Smooth muscle cell (in vitro differentiated cells): ENCODE measurements around the gene PEPD. TPM values are rescaled to one million over a fixed set of nuclear protein-coding genes. Genes with fewer than 3 reads are reported as not detected.

Experiments used
- DNase-seq: peaks from one replicate; lab custom pipeline; 2025; ENCODE audit not compliant: unreplicated experiment; lab: John Stamatoyannopoulos, UW
- H2AFZ ChIP-seq: fragments of 200-600 bp; sonication (generic); 2 replicates; pipeline ENCODE4 v1.6.0; 2016; ENCODE audit warnings: antibody characterized with exemption, low read depth, mild to moderate bottlenecking
- H3F3A ChIP-seq: fragments of 200-600 bp; sonication (generic); 2 replicates; pipeline ENCODE4 v1.6.0; 2017; ENCODE audit warnings: antibody characterized with exemption, low read depth
- H3K27ac ChIP-seq: fragments of 200-600 bp; sonication (generic); 2 replicates; pipeline ENCODE4 v1.5.1; 2016; ENCODE audit warnings: low read depth, mild to moderate bottlenecking
- H3K27me3 ChIP-seq: fragments of 200-600 bp; sonication (generic); 2 replicates; pipeline ENCODE4 v1.6.1; 2016; ENCODE audit warnings: low read depth, mild to moderate bottlenecking
- H3K36me3 ChIP-seq: fragments of 200-600 bp; sonication (generic); 2 replicates; pipeline ENCODE4 v1.5.1; 2016; ENCODE audit warnings: low read depth
- H3K4me1 ChIP-seq: fragments of 200-600 bp; sonication (generic); 2 replicates; pipeline ENCODE4 v1.5.1; 2016; ENCODE audit warnings: low read depth
- H3K4me2 ChIP-seq: fragments of 200-600 bp; sonication (generic); 2 replicates; pipeline ENCODE4 v1.6.0; 2016; ENCODE audit warnings: mild to moderate bottlenecking
- H3K4me3 ChIP-seq: fragments of 200-600 bp; sonication (generic); 2 replicates; pipeline ENCODE4 v1.5.1; 2016; ENCODE audit warnings: mild to moderate bottlenecking
- H3K79me2 ChIP-seq: fragments of 200-600 bp; sonication (generic); 2 replicates; pipeline ENCODE4 v1.6.0; 2016; ENCODE audit warnings: low read depth, mild to moderate bottlenecking
- H3K9ac ChIP-seq: fragments of 200-600 bp; sonication (generic); 2 replicates; pipeline ENCODE4 v1.6.0; 2016; ENCODE audit warnings: low read depth
- H3K9me3 ChIP-seq: fragments of 200-600 bp; sonication (generic); replicated peaks from 2 replicates; pipeline ENCODE4 v1.5.1; 2016; ENCODE audit warnings: low read depth
- H4K20me1 ChIP-seq: fragments of 200-600 bp; sonication (generic); 2 replicates; pipeline ENCODE4 v1.6.0; 2016; ENCODE audit warnings: low read depth
- WGBS: methylation state at CpG from one replicate; pipeline ENCODE4 v1.1.7; 2016; ENCODE audit warnings: low lambda C conversion rate; 5-methylcytosine and 5-hydroxymethylcytosine counted together
- polyA plus RNA-seq: library from polyadenylated mRNA; unstranded; fragments of >200 nt; fragmentation: Nextera tagmentation; extraction: Ambion mirVana; gene quantifications from 2 replicates; pipeline ENCODE4 v1.2.1, GENCODE V29; 2016
- total RNA-seq: library from RNA; depleted of rRNA; stranded (reverse); fragments of >200 nt; gene quantifications from 2 replicates; pipeline ENCODE4 v1.2.3, GENCODE V29; 2014
- TF ChIP-seq, protein P1 (sequence below): fragments of 200-600 bp; sonication (generic); IDR thresholded peaks from 2 replicates; pipeline ENCODE4 v1.5.1; 2017; ENCODE audit warnings: borderline replicate concordance, mild to moderate bottlenecking, antibody characterized with exemption; ENCODE audit not compliant: insufficient read depth, poor library complexity, severe bottlenecking

Gene PEPD
- total and polyA plus RNA-seq, 2 experiments from 2014 or later: 57.2 to 70.4 TPM

DNA sequence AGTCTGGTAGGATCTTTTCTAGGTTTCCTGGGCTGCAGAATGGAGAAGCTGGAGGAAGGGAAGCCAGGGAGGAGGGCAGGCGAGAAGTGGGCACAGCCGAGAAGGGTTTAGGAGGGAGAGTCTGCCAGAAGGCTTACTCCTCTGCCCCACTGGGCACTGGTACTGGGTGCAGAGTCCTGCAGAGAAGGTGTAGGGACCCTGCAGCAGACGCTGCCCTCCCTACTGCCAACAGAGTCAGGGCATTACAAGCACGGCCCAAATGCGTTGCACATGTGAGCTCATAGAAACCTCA is 726 bp upstream of the PEPD start:
- Histone ChIP-seq H3F3A (no peaks in the 10 kb centered on the region), H3K4me2 (peak overlapping the region; percentile 97), H3K27ac (no peak overlapping the region), H3K9me3 (no peaks in the 10 kb centered on the region), H4K20me1 (no peaks in the 10 kb centered on the region), H3K4me1 (peaks cover 13% of the 10 kb centered on the region), H3K27me3 (no peaks in the 10 kb centered on the region), H2AFZ (peak overlapping the region; percentile 35), H3K9ac (no peak overlapping the region), H3K4me3 (peak overlapping the region; percentile 90), H3K36me3 (no peaks in the 10 kb centered on the region), H3K79me2 (no peaks in the 10 kb centered on the region)
- TF ChIP-seq, protein P1, sequence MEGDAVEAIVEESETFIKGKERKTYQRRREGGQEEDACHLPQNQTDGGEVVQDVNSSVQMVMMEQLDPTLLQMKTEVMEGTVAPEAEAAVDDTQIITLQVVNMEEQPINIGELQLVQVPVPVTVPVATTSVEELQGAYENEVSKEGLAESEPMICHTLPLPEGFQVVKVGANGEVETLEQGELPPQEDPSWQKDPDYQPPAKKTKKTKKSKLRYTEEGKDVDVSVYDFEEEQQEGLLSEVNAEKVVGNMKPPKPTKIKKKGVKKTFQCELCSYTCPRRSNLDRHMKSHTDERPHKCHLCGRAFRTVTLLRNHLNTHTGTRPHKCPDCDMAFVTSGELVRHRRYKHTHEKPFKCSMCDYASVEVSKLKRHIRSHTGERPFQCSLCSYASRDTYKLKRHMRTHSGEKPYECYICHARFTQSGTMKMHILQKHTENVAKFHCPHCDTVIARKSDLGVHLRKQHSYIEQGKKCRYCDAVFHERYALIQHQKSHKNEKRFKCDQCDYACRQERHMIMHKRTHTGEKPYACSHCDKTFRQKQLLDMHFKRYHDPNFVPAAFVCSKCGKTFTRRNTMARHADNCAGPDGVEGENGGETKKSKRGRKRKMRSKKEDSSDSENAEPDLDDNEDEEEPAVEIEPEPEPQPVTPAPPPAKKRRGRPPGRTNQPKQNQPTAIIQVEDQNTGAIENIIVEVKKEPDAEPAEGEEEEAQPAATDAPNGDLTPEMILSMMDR: no peak
- WGBS: 90% methylated on average over 5 of the region's 5 CpGs
- DNase-seq: no peak

DNA sequence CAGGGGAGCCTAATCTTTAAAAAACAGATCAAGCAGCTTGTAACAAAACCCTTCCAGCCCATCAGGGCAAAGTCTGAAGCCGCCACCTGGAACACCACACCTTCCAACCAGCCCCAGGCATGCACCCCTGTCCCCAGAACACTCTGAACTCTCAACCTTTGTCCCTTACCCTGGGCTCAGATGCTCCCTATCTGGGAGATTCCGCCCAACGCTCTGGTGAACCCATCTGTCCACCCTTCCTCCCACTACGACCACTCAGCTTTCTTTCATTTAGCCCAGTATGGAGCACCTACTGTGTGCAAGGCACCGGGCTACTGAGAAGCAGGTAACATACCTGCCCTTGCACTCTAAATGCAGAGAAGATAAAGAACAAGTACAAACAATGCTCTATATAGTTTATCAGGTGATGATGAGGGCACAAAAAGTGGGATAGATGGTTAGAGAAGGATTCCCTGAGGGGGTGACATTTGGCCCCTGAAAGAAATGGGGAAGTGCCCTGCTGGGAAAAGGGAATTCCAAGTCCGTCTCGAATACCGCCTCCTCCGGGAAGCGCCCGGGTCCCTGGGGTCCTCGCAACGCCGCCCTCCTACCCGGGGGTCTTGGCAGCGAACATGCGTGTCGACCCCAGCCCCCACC is 629 bp downstream of the PEPD start:
- Histone ChIP-seq H3K4me3 (peak overlapping the region; percentile 90), H3K27ac (no peak overlapping the region), H3K9me3 (no peaks in the 10 kb centered on the region), H4K20me1 (peaks cover 8% of the 10 kb centered on the region), H3K4me2 (peak overlapping the region; percentile 97), H3K9ac (peak overlapping the region; percentile 88), H3F3A (no peaks in the 10 kb centered on the region), H3K27me3 (no peaks in the 10 kb centered on the region), H3K4me1 (peaks cover 13% of the 10 kb centered on the region), H2AFZ (peak overlapping the region; percentile 78), H3K79me2 (no peaks in the 10 kb centered on the region), H3K36me3 (no peaks in the 10 kb centered on the region)
- DNase-seq: no peak
- TF ChIP-seq, protein P1: no peak
- WGBS: 9% methylated on average over 18 of the region's 18 CpGs

DNA sequence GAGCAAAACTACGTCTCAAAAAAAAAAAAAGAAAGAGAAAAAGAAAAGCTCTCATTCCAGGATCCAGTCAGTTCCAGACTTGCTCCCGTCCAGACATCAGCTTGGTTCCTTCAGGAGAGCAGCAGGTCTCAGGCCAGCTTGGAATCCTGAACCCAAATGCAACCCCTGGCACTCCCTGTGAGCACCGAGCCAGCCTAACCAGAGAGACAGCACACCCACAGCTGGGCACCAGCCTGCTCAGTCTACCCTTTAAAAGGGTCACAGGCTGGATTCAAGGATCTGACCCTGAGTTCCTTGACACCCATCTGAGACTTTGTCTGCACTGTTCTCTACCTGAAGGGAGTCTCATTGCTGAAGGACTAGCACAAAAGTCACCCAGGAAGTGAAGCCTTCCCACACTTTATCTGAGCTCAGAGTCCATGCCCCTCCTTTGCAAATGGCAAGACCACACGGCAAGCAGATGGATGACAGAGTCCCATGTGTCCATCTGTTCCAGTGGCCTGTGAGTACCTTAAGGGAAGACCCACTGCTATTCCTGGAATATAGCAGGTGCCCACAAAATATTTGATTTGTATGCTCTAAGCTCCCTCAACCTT is 1.4 kb downstream of the PEPD start:
- Histone ChIP-seq H3K4me1 (peaks cover 12% of the 10 kb centered on the region), H2AFZ (no peak overlapping the region), H3F3A (no peaks in the 10 kb centered on the region), H3K9ac (no peak overlapping the region), H4K20me1 (peaks cover 16% of the 10 kb centered on the region), H3K36me3 (no peaks in the 10 kb centered on the region), H3K9me3 (no peaks in the 10 kb centered on the region), H3K27me3 (no peaks in the 10 kb centered on the region), H3K79me2 (no peaks in the 10 kb centered on the region), H3K4me2 (no peak overlapping the region), H3K4me3 (peak overlapping the region; percentile 90), H3K27ac (no peak overlapping the region)
- TF ChIP-seq, protein P1: no peak
- DNase-seq: no peak
- 87% methylated on average over 4 of the region's 4 CpGs for WGBS

DNA sequence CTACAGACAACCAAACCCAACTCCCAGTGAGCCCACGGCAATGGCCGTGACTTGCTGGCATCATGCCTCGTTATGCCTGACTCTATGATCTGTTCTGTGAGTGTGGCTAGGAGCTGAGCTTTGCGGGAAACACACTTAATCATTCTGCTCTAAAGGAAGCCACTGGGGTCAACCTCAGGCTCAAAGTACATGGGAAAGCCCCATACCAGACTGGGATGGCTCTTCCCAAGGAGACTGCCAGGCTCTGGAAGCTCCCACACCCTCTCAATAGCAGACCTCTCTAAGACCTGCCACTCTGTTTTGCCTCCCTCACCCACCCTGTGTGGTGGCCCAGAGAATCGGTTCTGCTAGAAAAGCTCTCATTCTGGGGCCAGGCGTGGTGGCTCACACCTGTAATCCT is 2.2 kb downstream of the PEPD start:
- no peaks in the 10 kb centered on the region for H3F3A ChIP-seq
- no peak overlapping the region for H2AFZ ChIP-seq
- no peak overlapping the region for H3K4me3 ChIP-seq
- H3K9me3 ChIP-seq: no peaks in the 10 kb centered on the region
- no peak overlapping the region for H3K9ac ChIP-seq
- DNase-seq: no peak
- peaks cover 5% of the 10 kb centered on the region for H3K4me1 ChIP-seq
- no peak overlapping the region for H3K4me2 ChIP-seq
- TF ChIP-seq, protein P1: no peak
- no peaks in the 10 kb centered on the region for H3K36me3 ChIP-seq
- no peaks in the 10 kb centered on the region for H3K27me3 ChIP-seq
- 89% methylated on average over 6 of the region's 6 CpGs for WGBS
- no peaks in the 10 kb centered on the region for H3K79me2 ChIP-seq
- H4K20me1 ChIP-seq: peaks cover 22% of the 10 kb centered on the region
- H3K27ac ChIP-seq: no peak overlapping the region
